Measurements from ENCODE around the gene ZNF300.

The ZNF300 gene

DNA sequence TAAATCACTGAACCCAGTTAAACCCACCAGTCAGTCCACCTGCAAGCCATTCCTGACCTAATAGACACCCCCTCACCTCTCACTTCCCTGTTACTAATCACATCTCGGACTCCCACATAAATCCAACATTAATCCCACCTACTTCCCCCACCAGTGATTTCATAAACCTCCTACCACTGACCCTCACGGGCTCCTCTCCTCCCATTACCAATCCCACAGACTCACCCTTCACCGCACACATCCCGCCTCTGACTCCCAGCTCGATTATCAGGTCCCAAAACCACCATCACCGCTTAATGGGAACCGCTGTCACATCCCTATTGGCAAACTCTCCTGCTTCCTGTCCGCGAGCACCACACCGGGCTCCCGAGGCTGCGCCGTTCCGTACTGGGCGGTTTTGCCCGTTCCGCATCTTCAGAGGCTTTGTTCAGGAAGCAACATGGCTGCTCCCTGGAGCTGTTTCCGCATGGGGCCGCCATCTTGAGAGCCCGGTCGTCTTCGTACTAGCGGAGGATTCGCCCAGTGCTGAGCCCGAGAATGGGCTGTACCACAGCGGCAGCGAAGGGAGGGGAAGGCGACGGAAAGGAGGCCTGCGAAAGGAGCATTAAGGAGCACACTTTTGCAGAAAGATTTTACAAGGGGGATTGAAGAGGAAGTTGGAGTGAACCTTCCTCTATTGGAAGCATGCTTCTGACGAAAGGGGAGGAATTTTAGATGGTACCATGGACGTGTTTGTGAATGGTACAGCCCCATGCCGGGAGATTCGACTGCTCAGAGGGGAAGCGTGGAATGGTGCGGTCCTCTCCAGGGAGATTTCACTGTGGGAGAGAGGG lies at the start of gene ZNF300:
Gene ZNF300, minus strand, starts transcription at position 502 of the 833 bp plus-strand sequence. CDS start 1,825 bp downstream, outside the sequence.
- no peaks in the 10 kb centered on the region for H3K4me1 ChIP-seq (ENCODE audit: insufficient read depth, insufficient read length)
- peaks cover 81% of the 10 kb centered on the region for H3K9me3 ChIP-seq (ENCODE audit: insufficient read depth, low read length)
- peaks cover 47% of the 10 kb centered on the region for H3K36me3 ChIP-seq (ENCODE audit: insufficient read depth, insufficient read length, low read length)
- DNase-seq (ENCODE audit: low read depth, low spot score) = peak; percentile 82
- peak within 1 kb of the TSS; percentile 88 for H3K9ac ChIP-seq (ENCODE audit: insufficient read length, low read depth)
- H3K27me3 ChIP-seq (ENCODE audit: insufficient read depth, insufficient read length) = no peaks in the 10 kb centered on the region
- H3K4me3 ChIP-seq (ENCODE audit: insufficient read length, low read depth) = peak within 1 kb of the TSS; percentile 81
- TF ChIP-seq YY1 (IDR thresholded peaks at IDR 0.05; ENCODE audit: insufficient read depth, insufficient read length) = peak; percentile 98
- no peak for TF ChIP-seq ZNF274 (IDR thresholded peaks at IDR 0.05; ENCODE audit: low read depth, low read length)

DNA sequence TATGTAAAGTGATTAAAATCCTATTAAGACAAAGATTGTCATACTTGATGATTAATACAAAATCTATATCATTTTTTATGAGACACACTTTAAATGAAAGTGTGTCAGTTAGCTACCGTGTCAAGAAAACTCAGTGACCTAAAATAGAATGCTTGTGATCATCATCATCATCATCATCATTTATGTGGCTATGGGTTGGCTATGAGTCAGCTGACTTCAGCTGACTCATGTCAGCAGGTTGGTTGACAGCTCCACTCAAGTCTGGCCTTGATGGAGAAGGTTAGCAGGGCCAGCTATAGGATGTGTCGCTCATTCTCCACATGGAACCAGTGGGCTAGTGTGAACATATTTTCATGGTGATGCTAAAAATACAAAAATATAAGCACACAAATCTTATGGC lies 43.8 kb upstream of the ZNF300 start:
- no peak for DNase-seq (ENCODE audit: low read depth, low spot score)
- no peaks in the 10 kb centered on the region for H3K4me1 ChIP-seq (ENCODE audit: insufficient read depth, insufficient read length)
- no peak overlapping the region for H3K9ac ChIP-seq (ENCODE audit: insufficient read length, low read depth)
- H3K9me3 ChIP-seq (ENCODE audit: insufficient read depth, low read length) = peaks cover 61% of the 10 kb centered on the region
- H3K27me3 ChIP-seq (ENCODE audit: insufficient read depth, insufficient read length) = no peaks in the 10 kb centered on the region
- TF ChIP-seq ZNF274 (IDR thresholded peaks at IDR 0.05; ENCODE audit: low read depth, low read length) = no peak
- no peak for TF ChIP-seq SUZ12 (IDR thresholded peaks at IDR 0.05; ENCODE audit: extremely low read depth, insufficient read depth, insufficient read length)
- no peak for TF ChIP-seq YY1 (IDR thresholded peaks at IDR 0.05; ENCODE audit: insufficient read depth, insufficient read length)
- H3K4me3 ChIP-seq (ENCODE audit: insufficient read length, low read depth) = no peak overlapping the region
- no peaks in the 10 kb centered on the region for H3K36me3 ChIP-seq (ENCODE audit: insufficient read depth, insufficient read length, low read length)

DNA sequence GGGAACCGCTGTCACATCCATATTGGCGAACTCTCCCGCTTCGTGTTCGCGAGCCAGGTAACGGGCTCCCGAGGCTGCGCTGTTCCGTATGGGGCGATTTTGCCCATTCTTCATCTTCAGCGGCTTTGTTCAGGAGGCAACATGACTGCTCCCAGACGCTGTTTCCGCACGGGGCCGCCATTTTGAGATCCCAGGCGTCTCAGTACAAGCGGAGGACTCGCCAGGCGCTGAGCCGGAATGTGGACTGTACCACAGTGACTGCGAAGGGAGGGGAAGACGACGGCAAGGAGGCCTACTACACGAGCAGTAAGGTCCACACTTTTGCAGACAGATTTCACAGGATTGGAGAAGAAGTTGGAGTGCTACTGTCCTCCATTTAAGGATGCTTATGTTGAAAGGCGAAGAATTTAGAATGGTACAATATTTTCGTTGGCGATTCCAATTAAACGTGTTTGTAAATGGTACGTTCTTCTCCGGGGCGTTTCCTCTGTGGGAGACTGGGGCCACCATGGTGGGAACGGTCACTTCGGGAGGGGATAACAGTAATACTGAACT lies 41.6 kb upstream of the ZNF300 start:
- H3K9ac ChIP-seq (ENCODE audit: insufficient read length, low read depth) = no peak overlapping the region
- no peak for TF ChIP-seq ZNF274 (IDR thresholded peaks at IDR 0.05; ENCODE audit: low read depth, low read length)
- TF ChIP-seq SUZ12 (IDR thresholded peaks at IDR 0.05; ENCODE audit: extremely low read depth, insufficient read depth, insufficient read length) = no peak
- no peak overlapping the region for H3K4me3 ChIP-seq (ENCODE audit: insufficient read length, low read depth)
- no peaks in the 10 kb centered on the region for H3K36me3 ChIP-seq (ENCODE audit: insufficient read depth, insufficient read length, low read length)
- no peaks in the 10 kb centered on the region for H3K4me1 ChIP-seq (ENCODE audit: insufficient read depth, insufficient read length)
- DNase-seq (ENCODE audit: low read depth, low spot score) = no peak
- peaks cover 47% of the 10 kb centered on the region for H3K9me3 ChIP-seq (ENCODE audit: insufficient read depth, low read length)
- no peaks in the 10 kb centered on the region for H3K27me3 ChIP-seq (ENCODE audit: insufficient read depth, insufficient read length)

DNA sequence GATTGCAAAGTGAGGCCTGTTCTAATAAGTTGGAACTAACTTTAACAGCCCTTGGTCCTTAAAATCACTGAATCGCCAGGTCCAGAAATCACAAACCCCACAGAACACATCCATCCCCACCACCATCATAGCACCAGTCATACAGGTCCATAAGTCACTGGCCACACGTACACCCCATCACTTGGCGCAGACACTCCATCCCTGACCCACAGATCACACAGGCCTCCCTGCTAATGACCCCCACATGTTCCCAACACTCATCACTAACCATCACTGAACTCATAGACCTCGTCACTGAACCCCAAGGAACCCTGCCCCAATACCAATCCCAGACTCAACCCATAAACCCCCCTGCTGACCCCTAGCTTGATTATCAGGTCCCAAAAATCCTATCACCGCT lies 41.2 kb upstream of the ZNF300 start:
- H3K9ac ChIP-seq (ENCODE audit: insufficient read length, low read depth) = no peak overlapping the region
- H3K36me3 ChIP-seq (ENCODE audit: insufficient read depth, insufficient read length, low read length) = no peaks in the 10 kb centered on the region
- H3K4me3 ChIP-seq (ENCODE audit: insufficient read length, low read depth) = no peak overlapping the region
- H3K4me1 ChIP-seq (ENCODE audit: insufficient read depth, insufficient read length) = no peaks in the 10 kb centered on the region
- H3K9me3 ChIP-seq (ENCODE audit: insufficient read depth, low read length) = peaks cover 42% of the 10 kb centered on the region
- TF ChIP-seq YY1 (IDR thresholded peaks at IDR 0.05; ENCODE audit: insufficient read depth, insufficient read length) (no peak), SUZ12 (IDR thresholded peaks at IDR 0.05; ENCODE audit: extremely low read depth, insufficient read depth, insufficient read length) (no peak)
- no peaks in the 10 kb centered on the region for H3K27me3 ChIP-seq (ENCODE audit: insufficient read depth, insufficient read length)
- no peak for DNase-seq (ENCODE audit: low read depth, low spot score)

DNA sequence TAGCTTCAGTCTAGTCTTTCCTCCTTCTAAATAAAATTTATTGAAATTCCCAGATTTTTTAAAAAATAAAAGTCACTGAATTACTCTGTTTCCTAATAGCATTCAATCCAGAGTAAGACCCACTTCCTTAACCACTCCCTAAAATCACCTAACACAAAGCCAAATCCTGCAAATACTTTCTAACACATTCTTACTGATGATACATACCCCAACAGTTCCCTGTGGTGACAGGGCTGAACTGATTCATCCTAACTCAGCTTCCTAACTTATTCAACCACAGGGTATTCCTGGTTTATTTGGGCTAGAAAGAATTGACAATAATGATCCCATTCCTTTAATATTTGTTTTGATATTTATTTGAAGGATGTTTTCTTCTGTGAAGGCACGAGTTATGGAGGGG lies 40.7 kb upstream of the ZNF300 start:
- TF ChIP-seq ZNF274 (IDR thresholded peaks at IDR 0.05; ENCODE audit: low read depth, low read length) = no peak
- no peak for TF ChIP-seq SUZ12 (IDR thresholded peaks at IDR 0.05; ENCODE audit: extremely low read depth, insufficient read depth, insufficient read length)
- TF ChIP-seq YY1 (IDR thresholded peaks at IDR 0.05; ENCODE audit: insufficient read depth, insufficient read length) = no peak
- DNase-seq (ENCODE audit: low read depth, low spot score) = no peak
- H3K9ac ChIP-seq (ENCODE audit: insufficient read length, low read depth) = no peak overlapping the region
- H3K36me3 ChIP-seq (ENCODE audit: insufficient read depth, insufficient read length, low read length) = no peaks in the 10 kb centered on the region
- H3K4me1 ChIP-seq (ENCODE audit: insufficient read depth, insufficient read length) = no peaks in the 10 kb centered on the region
- H3K9me3 ChIP-seq (ENCODE audit: insufficient read depth, low read length) = peaks cover 37% of the 10 kb centered on the region
- no peak overlapping the region for H3K4me3 ChIP-seq (ENCODE audit: insufficient read length, low read depth)
- H3K27me3 ChIP-seq (ENCODE audit: insufficient read depth, insufficient read length) = no peaks in the 10 kb centered on the region

DNA sequence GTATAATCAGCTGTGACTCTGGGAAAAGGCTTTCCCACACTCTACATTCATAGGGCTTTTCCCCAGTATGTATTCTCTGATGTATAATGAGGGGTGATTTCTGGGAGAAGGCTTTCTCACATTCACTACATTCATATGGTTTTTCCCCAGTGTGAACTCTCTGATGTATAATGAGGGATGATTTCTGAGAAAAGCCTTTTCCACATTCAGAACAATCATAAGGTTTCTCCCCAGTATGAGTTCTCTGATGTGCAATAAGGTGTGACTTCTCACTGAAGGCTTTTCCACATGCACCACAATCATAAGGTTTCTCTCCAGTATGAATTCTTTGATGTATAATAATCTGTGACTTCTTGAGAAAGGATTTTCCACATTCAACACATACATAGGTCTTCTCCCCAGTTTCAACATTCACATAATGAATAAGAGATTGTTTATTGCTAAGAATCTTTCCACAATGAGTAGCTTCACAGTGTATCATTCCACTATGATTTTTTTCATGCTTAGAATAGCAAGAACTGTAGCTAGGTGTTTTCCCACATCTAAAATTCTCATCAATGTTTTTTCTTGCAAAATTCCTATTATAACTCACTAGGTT lies 26.7 kb upstream of the ZNF300 start:
- H3K9ac ChIP-seq (ENCODE audit: insufficient read length, low read depth) = no peak overlapping the region
- H3K36me3 ChIP-seq (ENCODE audit: insufficient read depth, insufficient read length, low read length) = no peaks in the 10 kb centered on the region
- no peak for DNase-seq (ENCODE audit: low read depth, low spot score)
- no peak overlapping the region for H3K4me3 ChIP-seq (ENCODE audit: insufficient read length, low read depth)
- H3K4me1 ChIP-seq (ENCODE audit: insufficient read depth, insufficient read length) = no peaks in the 10 kb centered on the region
- TF ChIP-seq YY1 (IDR thresholded peaks at IDR 0.05; ENCODE audit: insufficient read depth, insufficient read length) (no peak), SUZ12 (IDR thresholded peaks at IDR 0.05; ENCODE audit: extremely low read depth, insufficient read depth, insufficient read length) (no peak), ZNF274 (IDR thresholded peaks at IDR 0.05; ENCODE audit: low read depth, low read length) (peak; percentile 89)
- H3K9me3 ChIP-seq (ENCODE audit: insufficient read depth, low read length) = peaks cover 80% of the 10 kb centered on the region
- H3K27me3 ChIP-seq (ENCODE audit: insufficient read depth, insufficient read length) = no peaks in the 10 kb centered on the region

DNA sequence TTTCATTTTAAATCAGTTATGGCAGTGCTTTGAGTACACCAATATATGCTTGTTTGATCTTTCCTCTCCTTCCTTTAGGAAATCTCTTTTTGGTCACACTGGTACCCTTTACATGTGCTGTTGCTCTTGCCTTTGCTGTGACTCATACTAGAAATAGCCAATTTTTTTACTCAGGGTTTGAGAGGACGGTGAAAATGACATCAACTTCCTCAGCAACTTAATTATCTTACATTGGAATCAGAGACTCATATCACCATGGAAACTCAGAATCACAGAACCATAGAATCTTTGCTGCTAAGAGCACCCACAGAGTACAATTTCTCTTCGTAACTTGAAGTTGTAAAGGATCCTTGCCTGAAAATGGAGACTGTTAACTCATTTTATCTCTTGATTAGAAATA lies 13.8 kb upstream of the ZNF300 start:
- H3K27me3 ChIP-seq (ENCODE audit: insufficient read depth, insufficient read length) = no peaks in the 10 kb centered on the region
- DNase-seq (ENCODE audit: low read depth, low spot score) = no peak
- H3K36me3 ChIP-seq (ENCODE audit: insufficient read depth, insufficient read length, low read length) = no peaks in the 10 kb centered on the region
- TF ChIP-seq ZNF274 (IDR thresholded peaks at IDR 0.05; ENCODE audit: low read depth, low read length) = no peak
- no peak for TF ChIP-seq SUZ12 (IDR thresholded peaks at IDR 0.05; ENCODE audit: extremely low read depth, insufficient read depth, insufficient read length)
- no peak for TF ChIP-seq YY1 (IDR thresholded peaks at IDR 0.05; ENCODE audit: insufficient read depth, insufficient read length)
- no peaks in the 10 kb centered on the region for H3K4me1 ChIP-seq (ENCODE audit: insufficient read depth, insufficient read length)
- H3K9me3 ChIP-seq (ENCODE audit: insufficient read depth, low read length) = peaks cover 17% of the 10 kb centered on the region
- H3K4me3 ChIP-seq (ENCODE audit: insufficient read length, low read depth) = no peak overlapping the region
- H3K9ac ChIP-seq (ENCODE audit: insufficient read length, low read depth) = no peak overlapping the region
